Gastroesophageal sphincter (tissue), 4 donors: ENCODE measurements around the gene TAB2. TPM values are rescaled to one million over a fixed set of nuclear protein-coding genes. Genes with fewer than 3 reads are reported as not detected.
A peak's percentile ranks its signal among the peaks of the same experiment; 100 is the strongest.

Source experiments
- ATAC-seq: fragments of 150-250 bp; one replicate; pipeline ENCODE4 v1.9.1; 2016; ENCODE audit warnings: mild to moderate bottlenecking, moderate library complexity
- H3K27ac ChIP-seq, 4 donors: fragments of 200-600 bp; sonication (generic) in 3 of 4; 1 replicate in 3 of 4; 2 replicates in 1 of 4; pipeline ENCODE4 v1.5.1; 2016 to 2019
- H3K27me3 ChIP-seq: fragments of 200-600 bp; sonication (generic); one replicate; pipeline ENCODE4 v1.5.1; 2019
- H3K36me3 ChIP-seq, 2 donors: fragments of 200-600 bp; sonication (generic); one replicate each; pipeline ENCODE4 v1.5.1; 2019; ENCODE audit warnings: control low read depth in 1 of 2
- H3K4me1 ChIP-seq, 3 donors: fragments of 200-600 bp; sonication (generic); 1 replicate in 2 of 3; 2 replicates in 1 of 3; pipeline ENCODE4 v1.5.1; 2016 to 2019; ENCODE audit warnings: control low read depth in 2 of 3
- H3K4me3 ChIP-seq, 2 donors: fragments of 200-600 bp; sonication (generic); one replicate each; pipeline ENCODE4 v1.5.1; 2019; ENCODE audit warnings: mild to moderate bottlenecking in 1 of 2, moderate library complexity in 1 of 2
- H3K9me3 ChIP-seq, 3 donors: fragments of 200-600 bp; sonication (generic); one replicate each; pipeline ENCODE4 v1.5.1; 2017 to 2019; ENCODE audit warnings: control low read depth in 2 of 3
- CTCF ChIP-seq, 4 experiments: fragments of 200-600 bp in 2 of 4; fragments of 450-650 bp in 2 of 4; sonication (generic) in 1 of 4; IDR thresholded peaks; one replicate each; pipeline ENCODE4 v1.5.1; 2017 to 2019; ENCODE audit warnings: antibody characterized with exemption in 4 of 4, mild to moderate bottlenecking in 2 of 4, moderate library complexity in 2 of 4
- EP300 ChIP-seq: sonication (generic); formaldehyde crosslinking; IDR thresholded peaks from one replicate; pipeline ENCODE4 v1.6.1; 2017; ENCODE audit warnings: antibody characterized with exemption, mild to moderate bottlenecking
- POLR2A ChIP-seq, 2 donors: fragments of 450-650 bp; IDR thresholded peaks; one replicate each; pipeline ENCODE4 v1.6.1; 2017; ENCODE audit warnings: antibody characterized with exemption in 2 of 2, mild to moderate bottlenecking in 2 of 2, moderate library complexity in 1 of 2
- POLR2AphosphoS5 ChIP-seq: sonication (generic); formaldehyde crosslinking; IDR thresholded peaks from one replicate; pipeline ENCODE4 v1.6.1; 2017; ENCODE audit warnings: antibody characterized with exemption
- WGBS, 2 donors: methylation state at CpG; one replicate each; pipeline ENCODE4 v1.1.5; 2018; ENCODE audit warnings: low coverage in 1 of 2; 5-methylcytosine and 5-hydroxymethylcytosine counted together
- total RNA-seq, 4 donors: library from RNA; depleted of rRNA; stranded (reverse); fragments of >200 nt; gene quantifications; one replicate each; pipeline ENCODE4 v1.1.0, GENCODE V29; 2016

Gene TAB2
- total RNA-seq, 4 donors from 2014 or later: 69.5 to 111 (median 97.0) TPM

GRCh38 chr6:149314325-149314905 lies 3.1 kb upstream of the TAB2 start:
- H3K4me1 ChIP-seq: peaks cover 0 to 10% (median 0%) of the 10 kb centered on the region in 3 donors
- no peak overlapping the region for H3K4me3 ChIP-seq
- no peak for TF ChIP-seq POLR2AphosphoS5
- TF ChIP-seq EP300: no peak
- no peak for TF ChIP-seq POLR2A (IDR thresholded peaks at IDR 0.05)
- TF ChIP-seq CTCF (IDR thresholded peaks at IDR 0.05): no peak
- H3K27ac ChIP-seq: no peak overlapping the region
- H3K27me3 ChIP-seq: no peaks in the 10 kb centered on the region
- 78 to 91% methylated on average over 1 of the region's 1 CpG for WGBS, 2 donors
- no peaks in the 10 kb centered on the region for H3K36me3 ChIP-seq
- ATAC-seq: no peak
- H3K9me3 ChIP-seq: no peaks in the 10 kb centered on the region

- TF ChIP-seq CTCF (IDR thresholded peaks at IDR 0.05): no peak
- no peak for TF ChIP-seq POLR2A (IDR thresholded peaks at IDR 0.05)
- no peak for TF ChIP-seq POLR2AphosphoS5
- TF ChIP-seq EP300: no peak
- Histone ChIP-seq H3K27ac (peak overlapping the region; percentile 97 to 99 (median 98)), H3K4me3 (peak overlapping the region; percentile 88 to 94), H3K9me3 (no peaks in the 10 kb centered on the region), H3K27me3 (no peaks in the 10 kb centered on the region), H3K4me1 (peaks cover 10 to 28% (median 11%) of the 10 kb centered on the region in 3 donors), H3K36me3 (no peaks in the 10 kb centered on the region)
- ATAC-seq: no peak
- WGBS, 2 donors: 33 to 39% methylated on average over 7 of the region's 7 CpGs
Measured at GRCh38 chr6:149316108-149316727, 1.3 kb upstream of the TAB2 start.

GRCh38 chr6:149316740-149317643 lies 520 bp upstream of the TAB2 start:
- Histone ChIP-seq H3K4me1 (peaks cover 10 to 36% (median 11%) of the 10 kb centered on the region in 3 donors), H3K36me3 (no peaks in the 10 kb centered on the region), H3K9me3 (no peaks in the 10 kb centered on the region), H3K27me3 (no peaks in the 10 kb centered on the region), H3K27ac (peak overlapping the region; percentile 97 to 99 (median 98)), H3K4me3 (peak overlapping the region; percentile 88 to 94)
- peak; percentile 36 for TF ChIP-seq POLR2AphosphoS5
- TF ChIP-seq CTCF (IDR thresholded peaks at IDR 0.05): peak in 3 of 4 experiments; percentile 11 to 28 (median 27)
- TF ChIP-seq POLR2A (IDR thresholded peaks at IDR 0.05): peak; percentile 75 to 92
- TF ChIP-seq EP300: no peak
- ATAC-seq: peak; percentile 97
- 0% methylated on average over 4 to 5 of the region's 96 CpGs for WGBS, 2 donors

- WGBS, 2 donors: 0 to 7% methylated on average over 11 to 14 of the region's 14 CpGs
- TF ChIP-seq POLR2A (IDR thresholded peaks at IDR 0.05) (no peak), EP300 (no peak), CTCF (IDR thresholded peaks at IDR 0.05) (no peak), POLR2AphosphoS5 (no peak)
- Histone ChIP-seq H3K4me1 (peaks cover 15 to 53% (median 15%) of the 10 kb centered on the region in 3 donors), H3K36me3 (no peaks in the 10 kb centered on the region), H3K27me3 (no peaks in the 10 kb centered on the region), H3K27ac (peak overlapping the region; percentile 97 to 99 (median 98)), H3K9me3 (no peaks in the 10 kb centered on the region), H3K4me3 (peak overlapping the region; percentile 88 to 94)
- no peak for ATAC-seq
Measured at GRCh38 chr6:149318581-149319286, 1.2 kb downstream of the TAB2 start.
